ENCODE data around the gene AAMP.
"Not testable (repeated sequence)": the region's sequence is repeated elsewhere in the genome, so short reads cannot be mapped to it uniquely, and the experiment has no call there.

- TF ChIP-seq ZBTB1 (tag by site-specific recombination; IDR thresholded peaks at IDR 0.05); ZNF175 (tag by site-specific recombination; IDR thresholded peaks at IDR 0.05); TCF7L2 (IDR thresholded peaks at IDR 0.05; ENCODE audit: borderline replicate concordance, low read depth, low read length); CTCF (tag by site-specific recombination; IDR thresholded peaks at IDR 0.05); AEBP2 (tag by site-specific recombination; IDR thresholded peaks at IDR 0.05; ENCODE audit: borderline replicate concordance); ZNF639 (tag by site-specific recombination; IDR thresholded peaks at IDR 0.05); SP7 (tag by site-specific recombination; IDR thresholded peaks at IDR 0.05); ZNF677 (tag by site-specific recombination; IDR thresholded peaks at IDR 0.05); ZNF311 (tag by site-specific recombination; IDR thresholded peaks at IDR 0.05; ENCODE audit: borderline replicate concordance); SCRT1 (tag by site-specific recombination; IDR thresholded peaks at IDR 0.05; ENCODE audit: borderline replicate concordance); ZNF837 (tag by site-specific recombination; IDR thresholded peaks at IDR 0.05); PRDM4 (tag by site-specific recombination; IDR thresholded peaks at IDR 0.05); ZNF433 (tag by site-specific recombination; IDR thresholded peaks at IDR 0.05; ENCODE audit: low read depth): not testable (repeated sequence)
These were observed 44.8 kb upstream of the AAMP start for GRCh38 chr2:218314764-218315163.

All from HEK293 (cell line).